GM21737 (cell line): ENCODE data around the gene RAMACL.
"Not testable (repeated sequence)": the region's sequence is repeated elsewhere in the genome, so short reads cannot be mapped to it uniquely, and the experiment has no call there.

Experiments
- ATAC-seq: cut with Tn5 transposase; IDR thresholded peaks from one replicate; pipeline ENCODE4 v1.9.1; 2021; ENCODE audit warnings: mild to moderate bottlenecking, moderate library complexity; ENCODE audit not compliant: unreplicated experiment

Gene RAMACL

DNA sequence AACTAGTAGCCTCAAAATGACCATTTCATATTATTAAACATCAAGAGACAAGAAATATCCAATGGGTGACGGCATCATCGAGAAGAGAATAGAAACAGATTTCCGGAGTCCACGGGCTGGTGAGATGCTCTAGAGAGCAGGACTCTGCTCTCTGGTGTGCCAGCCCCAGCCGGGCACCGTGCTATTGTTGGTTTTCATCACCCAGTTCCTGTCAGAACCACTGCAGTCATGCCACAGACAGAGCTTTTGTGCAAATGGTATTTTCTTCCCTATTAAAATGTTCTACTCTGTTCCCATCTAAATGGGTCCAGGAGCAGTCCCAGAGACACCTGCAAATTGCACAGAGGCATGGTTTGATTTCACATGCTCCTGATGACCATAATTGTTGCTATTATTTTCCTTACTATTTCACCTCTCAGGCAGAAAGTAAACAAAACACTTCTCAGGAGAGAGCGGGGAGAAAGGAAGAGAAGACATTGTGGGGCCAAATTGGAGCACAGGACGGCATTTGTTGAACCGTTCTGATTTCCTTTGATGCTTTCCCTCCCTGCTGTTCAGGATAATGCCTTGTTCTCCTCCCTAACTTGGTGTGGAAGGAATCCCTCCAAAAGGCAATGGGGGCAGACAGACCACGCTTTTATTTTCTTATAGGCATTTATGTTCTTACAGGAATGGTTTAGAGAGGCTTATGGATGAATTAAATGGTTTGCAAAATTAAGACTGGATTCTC lies 11.4 kb upstream of the RAMACL start:
- ATAC-seq, result no peak

DNA sequence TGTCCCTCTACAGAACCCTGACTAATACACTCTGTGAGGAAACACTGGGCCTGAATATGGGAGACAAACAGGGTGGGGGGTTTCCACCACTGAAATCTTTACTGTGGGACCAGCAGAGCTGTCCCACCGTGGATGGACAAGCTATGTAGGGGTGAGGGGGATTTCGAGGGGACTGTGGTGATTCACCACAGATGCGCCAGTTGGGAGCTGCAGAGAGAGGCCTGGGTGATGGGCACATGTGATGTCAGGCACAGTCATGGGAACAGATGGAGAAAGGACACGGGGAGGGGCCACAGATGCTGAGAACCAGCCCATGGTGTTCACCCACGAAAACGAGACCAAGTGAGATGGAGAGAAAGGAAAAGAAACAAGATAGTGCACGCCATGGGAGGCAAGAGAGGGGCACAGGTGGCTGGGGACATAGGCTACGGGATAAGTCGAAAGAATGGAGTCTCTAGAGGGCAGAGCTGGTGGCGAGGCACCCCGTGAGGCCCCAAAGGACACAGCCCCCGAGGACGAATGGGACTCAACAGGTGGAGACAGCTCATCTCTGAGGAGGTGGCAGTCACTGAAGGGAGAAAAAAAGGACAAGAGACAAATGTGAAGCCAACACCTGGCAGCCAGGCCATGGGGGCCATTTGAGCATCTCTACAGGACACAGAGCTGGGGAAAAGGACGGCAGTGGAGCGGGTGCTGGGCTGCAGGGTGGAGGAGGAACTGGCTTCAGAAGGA lies 10.5 kb upstream of the RAMACL start:
- no peak for ATAC-seq

DNA sequence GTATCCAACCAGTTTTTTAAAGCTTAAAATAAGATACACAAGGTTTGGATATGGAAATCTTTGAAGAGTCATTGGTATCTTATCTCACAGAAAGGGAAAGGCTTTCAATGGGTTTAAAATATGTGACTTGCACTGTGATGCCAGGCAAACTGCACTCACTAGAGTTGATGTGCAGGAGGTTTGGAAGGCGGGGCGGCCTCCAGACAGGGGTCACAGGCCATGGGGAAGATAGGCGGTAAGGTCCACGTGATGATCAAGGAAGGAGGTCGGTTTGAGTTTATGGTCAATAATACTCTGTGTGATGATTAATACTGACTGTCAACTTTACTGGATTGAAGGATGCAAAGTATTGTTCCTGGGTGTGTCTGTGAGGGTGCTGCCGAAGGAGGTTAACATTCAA lies 9.5 kb upstream of the RAMACL start:
- ATAC-seq, result no peak

DNA sequence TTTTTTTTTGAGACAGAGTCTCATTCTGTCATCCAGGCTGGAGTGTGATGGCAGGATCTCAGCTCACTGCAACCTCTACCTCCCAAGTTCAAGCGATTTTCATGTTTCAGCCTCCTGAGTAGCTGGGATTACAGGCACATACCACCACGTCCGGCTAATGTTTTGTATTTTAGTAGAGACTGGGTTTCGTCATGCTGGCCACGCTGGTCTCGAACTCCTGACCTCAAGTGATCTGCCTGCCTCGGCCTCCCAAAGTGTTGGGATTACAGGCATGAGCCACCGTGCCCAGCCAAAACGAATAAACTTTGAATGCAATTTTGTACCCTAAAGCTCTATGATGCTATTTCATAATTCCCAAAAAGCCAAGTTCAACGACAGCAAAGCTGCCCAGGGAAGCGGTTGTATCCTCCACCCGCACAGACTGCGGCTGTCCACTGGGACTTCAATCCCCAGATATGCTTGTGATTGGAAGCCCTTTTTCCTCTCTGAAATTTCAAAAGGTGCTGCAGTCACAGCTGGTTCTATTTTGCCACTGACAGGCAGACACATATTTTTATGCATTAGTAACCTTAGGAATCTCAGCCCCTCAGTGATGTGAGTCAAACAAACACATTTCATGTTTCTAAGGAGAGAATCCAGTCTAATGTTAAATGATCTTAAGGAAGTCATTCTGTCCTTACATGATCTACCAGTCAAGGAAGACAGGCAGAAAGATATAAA lies 8.7 kb upstream of the RAMACL start:
- no peak for ATAC-seq

DNA sequence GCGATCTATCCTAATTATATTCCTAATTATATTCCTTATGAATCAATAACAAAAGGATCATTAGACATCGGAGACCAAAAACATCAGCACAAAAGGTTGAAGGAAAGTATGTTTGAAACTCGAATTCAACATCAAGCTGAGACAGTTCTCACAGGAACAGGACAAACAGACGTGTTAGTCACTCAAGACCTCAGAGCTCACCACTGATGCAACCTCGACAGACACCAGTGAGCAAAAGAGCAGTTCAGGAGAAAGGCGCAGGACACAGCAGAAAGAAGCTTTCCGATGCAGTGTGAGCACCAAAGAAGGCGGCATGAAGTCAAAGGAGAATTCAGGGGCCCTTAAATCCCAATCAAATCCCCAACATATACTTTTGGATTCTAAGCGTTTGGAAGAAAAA lies 6.3 kb upstream of the RAMACL start:
- ATAC-seq, result no peak

DNA sequence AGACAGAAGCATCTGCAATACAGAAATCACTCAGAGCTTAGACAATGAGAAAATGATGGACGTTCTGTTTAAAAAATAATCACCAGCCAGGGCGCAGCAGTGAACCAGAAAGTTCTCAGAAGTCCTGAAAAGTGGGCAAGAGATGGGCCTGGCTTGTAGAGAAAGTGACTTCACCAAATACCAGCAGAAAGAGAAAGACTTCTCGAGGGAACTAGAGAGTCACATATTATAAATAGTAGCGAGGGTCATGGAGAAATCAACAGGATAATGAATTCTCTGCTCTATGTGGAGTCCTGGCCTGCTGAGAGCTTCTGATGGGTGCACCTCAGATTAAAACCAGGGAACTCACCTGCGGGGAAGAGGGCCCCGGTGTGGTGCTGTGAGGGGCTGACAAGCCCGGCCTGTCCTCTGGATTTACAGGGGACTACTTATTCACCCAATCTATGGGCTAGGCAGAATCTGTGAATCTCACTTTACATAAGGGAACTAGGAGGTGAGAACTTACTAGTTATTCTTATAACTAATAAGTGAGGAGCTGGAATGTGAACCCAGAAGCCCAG lies 5.6 kb upstream of the RAMACL start:
- ATAC-seq, result no peak

DNA sequence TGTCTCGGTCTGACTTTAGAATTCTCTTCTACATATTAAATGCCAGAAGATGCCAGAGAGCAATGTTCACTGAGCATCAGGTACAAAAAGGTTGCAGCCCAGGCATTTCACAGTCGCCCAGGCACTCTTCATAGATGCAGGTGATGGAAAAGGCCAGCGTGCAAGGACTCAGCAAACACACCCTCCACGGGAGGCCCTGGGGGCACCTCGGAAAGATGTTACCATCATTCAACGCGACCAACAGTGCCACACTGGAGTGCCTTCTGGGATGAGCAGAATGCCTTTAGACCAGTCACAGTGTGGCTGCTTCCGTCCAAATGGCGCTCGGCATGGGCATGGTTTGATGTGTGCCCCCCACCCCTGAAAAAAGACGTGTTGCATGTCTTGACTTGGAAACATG lies 4.5 kb upstream of the RAMACL start:
- no peak for ATAC-seq

DNA sequence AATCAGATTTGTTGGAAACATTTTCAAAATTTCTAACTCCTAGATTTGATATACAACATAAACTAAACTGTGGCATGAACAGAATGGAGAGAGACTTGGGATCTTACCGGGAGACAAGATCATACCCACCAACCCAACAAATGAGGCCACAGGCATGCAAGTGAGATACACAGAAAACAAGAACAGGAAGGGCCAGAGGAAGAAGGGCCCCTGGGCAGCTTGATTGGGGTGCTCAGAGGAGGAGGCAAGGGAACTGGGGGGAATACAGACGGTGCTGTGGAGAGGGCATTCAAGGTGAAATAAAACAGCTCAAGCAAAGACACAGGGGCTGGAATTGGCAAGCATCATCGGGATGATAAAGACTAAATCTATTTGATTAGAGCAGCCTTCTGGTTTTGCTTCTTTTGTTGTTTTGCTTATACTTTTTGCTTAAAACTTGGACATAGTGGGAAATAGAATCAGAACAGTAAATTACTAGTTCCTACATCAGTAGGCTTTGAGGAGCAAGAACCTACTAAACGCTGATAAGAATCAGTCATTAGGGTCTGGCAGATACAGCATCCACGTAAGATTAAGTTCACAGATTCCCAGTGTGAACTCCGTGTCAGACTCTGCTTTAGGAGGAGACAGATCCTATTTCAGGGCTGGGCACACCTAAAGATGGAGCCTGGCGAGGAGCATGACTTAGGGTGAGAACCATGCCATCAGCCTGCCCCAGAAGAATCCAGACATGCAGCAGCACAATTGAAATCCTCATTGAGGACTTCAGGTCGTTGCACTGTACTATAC lies 3.5 kb upstream of the RAMACL start:
- ATAC-seq, result no peak

DNA sequence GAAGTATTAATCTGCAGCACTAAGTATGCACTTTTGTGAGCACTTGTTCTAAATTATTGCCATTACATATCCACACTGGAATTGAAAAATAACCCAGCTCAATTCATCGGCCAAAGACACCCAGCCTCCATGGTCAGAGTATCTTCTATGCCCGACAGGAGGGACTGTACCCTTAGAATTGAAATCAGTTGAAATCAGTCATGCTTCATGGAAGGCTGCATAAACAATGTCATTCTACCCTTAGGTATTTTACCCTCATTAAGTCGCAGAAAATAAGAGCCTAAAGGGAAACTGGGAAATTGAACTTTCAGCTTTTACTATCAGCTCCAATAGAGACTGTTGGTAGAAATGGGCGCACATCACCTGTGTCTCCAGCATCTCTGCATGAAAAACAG lies 2.9 kb upstream of the RAMACL start:
- peak; percentile 32 for ATAC-seq

DNA sequence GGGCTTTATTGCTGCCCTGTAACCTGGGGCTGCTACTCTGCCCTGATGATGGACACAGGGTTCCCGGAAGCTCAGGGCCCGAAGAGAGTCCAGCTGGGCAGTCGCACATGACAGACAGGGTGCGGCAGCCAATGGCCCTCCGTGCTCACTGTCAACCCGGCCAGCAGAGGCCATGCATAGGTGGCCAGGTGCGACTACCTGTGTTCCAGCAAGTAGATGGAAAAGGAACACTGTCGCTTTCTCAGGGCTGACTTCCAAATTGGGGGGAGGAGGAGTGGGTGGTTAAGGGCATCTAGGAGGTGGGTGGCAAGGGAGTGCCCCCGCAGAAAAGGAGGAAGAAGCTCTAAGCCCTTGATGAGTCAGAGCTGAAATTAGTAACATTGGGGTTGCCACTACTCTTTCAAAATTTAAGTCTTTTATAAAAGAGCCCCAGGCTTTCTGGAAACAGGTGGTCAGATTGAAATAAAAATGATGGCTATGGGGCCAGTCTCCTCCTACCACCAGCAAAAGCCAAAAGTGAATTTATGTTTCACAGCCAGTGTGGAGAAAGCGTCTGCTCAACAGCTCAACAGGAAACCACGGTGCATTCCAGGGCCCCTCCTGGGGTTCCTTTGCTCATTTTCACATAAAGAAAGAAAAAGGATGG lies 2.3 kb upstream of the RAMACL start:
- peak; percentile 25 for ATAC-seq

DNA sequence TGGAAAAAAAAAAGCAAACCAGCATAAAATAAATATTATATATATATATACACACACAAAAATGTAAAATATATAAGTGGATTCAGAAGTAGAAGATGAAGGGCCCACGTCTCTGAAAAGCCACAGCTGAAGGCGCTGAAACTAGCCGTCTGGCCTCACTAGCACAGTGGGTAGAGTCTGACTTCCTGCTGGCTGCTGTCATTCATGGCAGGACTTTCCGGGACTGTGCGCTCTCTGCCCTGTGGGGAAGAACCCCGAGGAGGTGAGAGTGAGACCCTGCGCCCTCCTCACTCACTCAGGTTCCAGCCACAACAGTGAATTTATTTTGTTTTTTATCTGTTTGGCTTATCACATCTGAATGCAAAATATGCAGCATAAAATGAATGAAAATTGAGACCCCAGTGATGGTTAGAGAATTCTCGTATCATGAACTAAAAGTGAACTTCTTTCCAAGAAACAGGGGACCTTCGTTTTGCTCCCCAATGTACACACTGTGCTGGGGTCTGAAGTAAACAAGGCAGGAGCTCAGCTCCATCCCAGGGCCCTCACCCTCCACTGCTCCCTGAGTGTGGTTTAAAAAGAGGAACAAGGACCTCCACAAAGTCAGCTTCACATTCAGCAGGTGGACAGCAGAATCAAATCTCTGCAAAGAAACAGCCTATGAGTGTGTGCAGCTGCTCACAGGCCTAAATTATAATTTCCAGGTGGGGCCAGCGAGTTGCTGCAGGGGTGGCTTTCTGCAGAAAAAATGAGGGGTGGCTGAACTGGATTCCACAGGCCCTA lies 1.3 kb upstream of the RAMACL start:
- ATAC-seq, result peak; percentile 65

DNA sequence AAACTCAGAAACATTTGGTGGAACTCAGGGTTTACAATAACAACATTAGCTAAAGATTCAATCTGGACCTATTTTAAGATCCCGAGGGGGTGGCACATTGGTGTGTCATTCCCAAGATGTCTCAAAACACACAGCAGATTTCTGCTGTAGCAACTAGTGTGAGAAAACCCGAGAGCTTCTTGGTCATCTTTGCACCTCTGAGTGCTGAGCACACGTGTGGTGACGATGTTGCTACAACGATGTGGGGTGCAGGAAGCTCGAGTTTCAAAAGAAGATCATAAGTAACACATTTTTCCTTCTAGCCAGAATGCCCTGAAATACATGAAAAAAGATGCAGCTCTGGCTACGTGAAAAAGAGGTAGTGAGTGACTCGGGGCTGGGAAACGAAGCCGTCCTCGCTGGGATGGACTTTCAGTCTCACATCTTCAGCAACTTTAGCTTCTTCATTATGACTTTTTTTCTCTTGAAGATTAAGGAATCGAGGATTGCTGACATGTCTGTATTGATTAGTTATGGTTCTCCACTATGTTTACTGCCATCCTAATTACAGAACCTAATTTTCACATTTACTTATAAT lies 1.5 kb downstream of the RAMACL start:
- ATAC-seq, result no peak

DNA sequence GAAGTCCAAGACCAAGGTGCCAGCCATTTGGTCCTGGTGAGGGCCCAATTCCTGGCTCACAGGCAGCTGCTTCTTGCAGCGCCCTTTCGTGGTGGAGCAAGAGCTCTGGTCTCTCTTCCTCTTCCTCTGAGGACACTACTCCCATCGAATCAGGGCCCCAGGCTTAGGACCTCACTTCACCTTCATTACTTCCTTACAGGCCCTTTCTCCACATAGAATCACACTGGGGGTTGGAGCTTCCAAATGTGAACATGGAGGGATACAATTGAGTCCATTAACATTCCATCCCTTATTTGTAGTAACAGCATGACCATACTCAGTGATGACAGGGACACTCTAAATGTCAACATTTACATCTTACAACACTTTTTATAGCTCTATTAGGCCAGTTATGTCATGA lies 2.3 kb downstream of the RAMACL start:
- ATAC-seq, result no peak

DNA sequence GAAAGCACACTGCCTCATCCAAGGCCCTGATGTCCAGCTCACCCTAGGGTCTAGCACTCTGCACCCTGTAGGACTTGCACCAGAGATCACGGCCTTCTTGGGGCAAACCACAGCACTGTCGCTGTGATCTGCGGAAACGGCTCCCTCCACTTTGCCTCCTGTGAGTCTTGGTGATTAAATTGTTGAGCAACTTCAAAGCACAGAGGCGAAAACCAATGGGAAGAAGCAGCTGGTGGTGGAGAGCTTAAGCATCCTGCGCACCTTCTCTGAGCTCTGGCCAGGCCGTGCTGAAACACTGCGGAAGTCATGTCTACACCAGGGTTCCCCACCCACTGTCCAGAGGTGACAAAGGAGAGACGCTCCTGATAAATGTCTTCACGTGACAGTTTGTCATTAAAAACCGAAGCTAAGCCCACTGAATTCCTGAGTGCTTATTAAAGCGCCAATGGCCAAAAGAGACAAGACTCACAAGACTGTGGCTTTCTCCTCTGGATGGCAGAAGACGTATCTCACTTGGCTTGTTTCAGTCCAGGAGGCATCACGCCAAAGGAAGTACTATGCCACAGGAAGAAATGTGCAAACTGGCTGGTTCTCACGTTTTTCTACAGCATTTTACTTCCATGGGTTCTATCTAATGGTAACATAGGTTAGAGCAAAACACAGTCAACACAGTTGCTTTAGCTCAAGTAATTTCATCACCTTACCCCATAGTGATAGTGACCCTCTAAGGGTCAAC lies 3.1 kb downstream of the RAMACL start:
- ATAC-seq, result no peak

DNA sequence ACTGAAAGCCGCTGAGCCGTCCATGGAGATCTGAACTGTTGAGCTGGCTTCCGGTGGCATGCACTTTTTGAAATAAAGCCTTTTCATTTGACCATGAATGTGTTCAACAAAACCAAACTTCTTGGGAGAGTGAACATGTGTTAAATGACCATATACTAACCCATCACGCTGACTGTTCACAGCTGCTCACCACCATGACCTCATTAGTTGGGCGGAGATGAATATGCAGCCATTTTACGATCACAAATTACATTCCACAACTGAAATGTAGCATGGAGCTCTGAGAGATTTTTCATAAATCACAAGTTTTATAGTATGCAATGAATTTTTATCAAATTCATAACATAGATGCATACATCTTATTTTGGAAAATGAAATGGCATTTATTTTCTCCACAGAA lies 4.2 kb downstream of the RAMACL start:
- no peak for ATAC-seq

DNA sequence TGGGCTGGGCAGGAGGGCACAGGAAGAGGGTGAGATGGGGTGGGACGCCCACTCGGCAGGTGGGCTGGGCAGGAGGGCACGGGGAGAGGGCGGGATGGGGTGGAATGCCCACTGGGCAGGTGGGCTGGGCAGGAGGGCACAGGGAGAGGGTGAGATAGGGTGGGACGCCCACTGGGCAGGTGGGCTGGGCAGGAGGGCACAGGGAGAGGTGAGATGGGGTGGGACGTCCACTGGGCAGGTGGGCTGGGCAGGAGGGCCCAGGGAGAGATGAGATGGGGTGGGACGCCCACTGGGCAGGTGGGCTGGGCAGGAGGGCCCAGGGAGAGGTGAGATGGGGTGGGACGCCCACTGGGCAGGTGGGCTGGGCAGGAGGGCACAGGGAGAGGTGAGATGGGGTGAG lies 4.7 kb downstream of the RAMACL start:
- ATAC-seq, result not testable (repeated sequence)

DNA sequence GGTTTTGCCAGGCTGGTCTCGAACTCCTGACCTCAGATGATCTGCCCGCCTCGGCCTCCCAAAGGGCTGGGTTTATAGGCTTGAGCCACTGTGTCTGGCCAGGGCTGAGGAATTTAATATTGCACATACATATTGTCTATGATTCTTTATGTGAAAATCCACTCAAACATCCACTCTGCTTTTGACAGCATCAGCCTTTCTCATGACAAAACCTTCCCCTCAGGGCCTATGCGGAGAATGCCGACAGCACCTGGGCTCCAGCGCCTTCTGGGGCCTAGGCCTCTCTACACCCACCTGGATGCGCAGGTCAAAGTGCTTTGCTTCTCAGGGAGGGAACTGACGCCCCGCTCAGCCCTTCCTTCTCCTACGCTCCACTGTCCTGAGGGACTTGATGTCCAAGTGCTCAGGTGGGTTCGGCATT lies 5.4 kb downstream of the RAMACL start:
- ATAC-seq, result no peak
